Measurements from ENCODE around the gene HOXA1. TPM values are rescaled to one million over a fixed set of nuclear protein-coding genes. Genes with fewer than 3 reads are reported as not detected.

The HOXA1 gene
- total RNA-seq, 1 donor from 2014 or later = 0.55 TPM

DNA sequence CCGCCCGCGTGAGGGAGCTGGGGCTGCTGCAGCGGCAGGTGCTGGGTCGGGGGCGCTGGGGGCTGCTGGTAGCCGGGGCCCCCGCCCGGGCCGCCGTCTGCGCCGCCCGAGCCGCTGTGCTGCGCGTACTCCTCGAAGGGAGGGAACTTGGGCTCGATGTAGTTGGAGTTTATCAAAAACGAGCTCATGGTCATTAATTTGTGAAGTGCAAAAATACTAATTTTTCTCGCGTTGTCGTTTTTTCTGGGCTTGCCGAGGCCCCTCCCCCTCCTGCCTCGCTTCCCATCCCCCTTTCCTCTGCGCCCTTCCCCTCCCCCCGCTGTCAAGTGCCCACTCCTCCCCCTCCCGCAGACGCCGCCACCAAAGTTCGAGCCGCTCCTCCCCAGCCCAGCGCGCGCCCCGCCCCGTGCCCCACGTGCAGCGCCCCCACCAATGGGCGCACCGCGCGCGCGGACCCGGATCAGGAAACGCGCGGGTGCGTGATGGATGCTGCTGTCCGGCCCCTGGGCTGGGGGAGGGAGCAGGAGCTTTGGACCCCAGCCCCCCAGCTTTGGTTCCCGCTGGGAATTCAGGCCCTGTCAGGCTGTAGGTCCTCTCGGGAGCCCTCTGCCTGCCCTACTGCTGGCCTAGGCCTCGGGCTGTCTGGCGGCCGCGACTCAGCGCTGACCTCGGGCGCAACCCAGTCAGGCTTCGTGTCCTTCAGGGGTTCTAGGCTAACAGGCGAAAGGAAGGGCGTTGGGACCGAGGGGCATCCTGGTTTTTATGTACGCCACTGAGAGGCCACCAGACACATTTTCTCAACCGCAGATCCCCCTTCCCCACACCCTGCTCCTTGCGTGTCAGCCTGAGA lies 35.0 kb upstream of the HOXA1 start, which contains the start of gene HOXA4:
HOXA4 (minus strand) TSS at position 218 of the 850 bp plus-strand sequence; CDS start at position 194, 24 bp downstream.
- peaks cover 2% of the 10 kb centered on the region for H3K4me1 Mint-ChIP-seq
- ATAC-seq (ENCODE audit: low read depth) (peak; percentile 96), DNase-seq (peak; percentile 70)
- peak within 1 kb of the TSS; percentile 76 for H3K4me3 Mint-ChIP-seq
- peaks cover 40% of the 10 kb centered on the region for H3K27me3 Mint-ChIP-seq
- intact Hi-C loops (cut with micrococcal nuclease) = loop anchor here (1.0 to 2.0 kb wide), 3 partner anchors 20 to 266 kb away; partner anchors contain the start of gene SKAP2
- no peaks in the 10 kb centered on the region for H3K9me3 Mint-ChIP-seq
- ChIA-PET CTCF (no interaction called here), POLR2A (interaction anchor here (0.7 to 2.2 kb wide), 3 partner anchors 34 to 785 kb away, joined by 4 to 16 read pairs (median 10); partner anchors contain the start of gene SKAP2)
- TF ChIP-seq, protein P1, sequence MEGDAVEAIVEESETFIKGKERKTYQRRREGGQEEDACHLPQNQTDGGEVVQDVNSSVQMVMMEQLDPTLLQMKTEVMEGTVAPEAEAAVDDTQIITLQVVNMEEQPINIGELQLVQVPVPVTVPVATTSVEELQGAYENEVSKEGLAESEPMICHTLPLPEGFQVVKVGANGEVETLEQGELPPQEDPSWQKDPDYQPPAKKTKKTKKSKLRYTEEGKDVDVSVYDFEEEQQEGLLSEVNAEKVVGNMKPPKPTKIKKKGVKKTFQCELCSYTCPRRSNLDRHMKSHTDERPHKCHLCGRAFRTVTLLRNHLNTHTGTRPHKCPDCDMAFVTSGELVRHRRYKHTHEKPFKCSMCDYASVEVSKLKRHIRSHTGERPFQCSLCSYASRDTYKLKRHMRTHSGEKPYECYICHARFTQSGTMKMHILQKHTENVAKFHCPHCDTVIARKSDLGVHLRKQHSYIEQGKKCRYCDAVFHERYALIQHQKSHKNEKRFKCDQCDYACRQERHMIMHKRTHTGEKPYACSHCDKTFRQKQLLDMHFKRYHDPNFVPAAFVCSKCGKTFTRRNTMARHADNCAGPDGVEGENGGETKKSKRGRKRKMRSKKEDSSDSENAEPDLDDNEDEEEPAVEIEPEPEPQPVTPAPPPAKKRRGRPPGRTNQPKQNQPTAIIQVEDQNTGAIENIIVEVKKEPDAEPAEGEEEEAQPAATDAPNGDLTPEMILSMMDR (IDR thresholded peaks at IDR 0.05) = no peak
- H3K27ac Mint-ChIP-seq = no peak within 1 kb of the TSS
- H3K36me3 Mint-ChIP-seq (ENCODE audit: low read depth) = no peaks in the 10 kb centered on the region

DNA sequence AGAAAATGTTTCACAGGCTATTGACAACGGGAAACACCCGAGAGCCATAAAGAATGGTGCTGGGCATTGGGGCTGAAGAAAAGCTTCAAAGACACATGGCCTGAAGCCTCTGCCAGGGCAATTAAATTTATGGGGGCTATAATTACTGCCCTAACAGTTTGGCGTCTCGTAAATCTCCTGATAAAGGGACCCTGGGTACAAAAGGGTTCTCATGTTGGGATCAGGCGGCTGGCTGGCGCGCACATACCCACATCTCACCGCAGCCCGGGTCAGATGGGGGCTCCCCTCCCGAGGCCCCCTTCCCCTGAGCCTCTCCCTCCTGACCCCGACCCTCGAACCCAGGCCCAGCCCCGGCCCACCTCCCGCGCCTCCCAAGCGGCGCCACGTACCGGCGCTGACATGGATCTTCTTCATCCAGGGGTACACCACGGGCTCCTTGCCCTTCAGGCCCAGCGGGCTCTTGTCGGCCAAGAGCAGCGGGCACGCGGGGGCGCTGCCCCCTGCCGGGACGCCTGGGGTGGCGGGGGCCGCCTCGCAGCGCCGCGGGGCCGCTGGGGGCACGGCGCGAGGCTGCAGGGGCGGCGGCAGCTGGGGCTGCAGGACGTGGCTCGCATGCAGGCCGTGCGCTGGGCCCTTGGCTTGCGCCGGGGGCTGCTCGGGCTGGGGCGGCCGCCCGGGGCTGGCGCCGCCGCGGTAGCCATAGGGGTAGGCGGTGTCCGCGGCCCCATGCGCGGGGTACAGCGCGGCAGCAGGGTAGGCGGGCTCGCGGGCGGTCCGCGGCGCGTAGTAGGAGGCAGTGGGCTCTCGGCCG lies 34.1 kb upstream of the HOXA1 start:
- DNase-seq (no peak), ATAC-seq (ENCODE audit: low read depth) (peak; percentile 29)
- Mint-ChIP-seq H3K27me3 (peaks cover 44% of the 10 kb centered on the region), H3K27ac (no peak overlapping the region), H3K4me1 (peaks cover 2% of the 10 kb centered on the region), H3K9me3 (no peaks in the 10 kb centered on the region), H3K36me3 (ENCODE audit: low read depth) (no peaks in the 10 kb centered on the region), H3K4me3 (no peak overlapping the region)
- TF ChIP-seq, protein P1 (IDR thresholded peaks at IDR 0.05) = no peak
- ChIA-PET CTCF (no interaction called here), POLR2A (interaction anchor here (2.0 to 2.2 kb wide), 2 partner anchors 33 to 266 kb away, joined by 10 to 16 read pairs; partner anchors contain the start of gene SKAP2)
- intact Hi-C loops (cut with micrococcal nuclease) = loop anchor here (1.0 to 2.0 kb wide), 3 partner anchors 21 to 266 kb away; partner anchors contain the start of gene SKAP2

DNA sequence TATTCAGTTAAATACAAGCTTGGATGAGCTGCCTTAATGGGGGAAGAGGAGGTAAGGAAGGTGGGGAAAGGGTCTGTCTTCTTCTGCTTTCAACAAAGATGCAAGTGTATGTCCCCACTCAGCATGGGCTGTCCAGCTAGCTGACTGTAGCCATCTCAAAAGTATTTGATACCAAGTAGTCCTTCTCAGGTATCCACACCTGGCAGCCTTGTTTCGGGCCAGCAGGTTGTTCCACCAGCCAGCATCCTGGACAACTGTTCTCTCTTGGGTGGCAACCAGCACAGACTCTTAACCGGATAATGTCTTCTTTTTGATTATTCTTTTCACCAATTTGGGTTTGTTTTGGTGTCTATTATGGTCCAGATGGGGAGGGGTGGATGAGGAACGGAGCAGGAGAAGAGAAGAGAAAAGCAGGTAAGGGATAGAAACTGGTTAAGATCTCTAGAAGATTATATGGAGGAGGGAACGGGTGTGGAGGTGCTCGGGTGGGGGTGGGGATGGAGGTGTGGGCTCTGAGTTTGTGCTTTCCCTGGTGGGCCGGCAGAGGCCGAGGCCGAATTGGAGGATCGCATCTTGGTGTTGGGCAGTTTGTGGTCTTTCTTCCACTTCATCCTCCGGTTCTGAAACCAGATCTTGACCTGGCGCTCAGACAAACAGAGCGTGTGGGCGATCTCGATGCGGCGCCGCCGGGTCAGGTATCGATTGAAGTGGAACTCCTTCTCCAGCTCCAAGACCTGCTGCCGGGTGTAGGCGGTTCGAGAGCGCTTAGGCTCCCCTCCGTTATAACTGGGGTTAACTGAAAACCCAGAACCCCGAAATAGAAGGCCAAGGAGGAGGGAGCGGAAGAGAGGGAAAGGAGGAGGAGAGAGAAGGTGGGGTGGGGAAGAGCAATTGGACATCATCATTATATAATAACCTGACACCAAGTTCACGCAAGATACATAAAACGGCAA lies 33.3 kb upstream of the HOXA1 start:
- TF ChIP-seq, protein P1 (IDR thresholded peaks at IDR 0.05) = no peak
- CTCF ChIA-PET = no interaction called here
- ATAC-seq (ENCODE audit: low read depth) (no peak), DNase-seq (no peak)
- Mint-ChIP-seq H3K36me3 (ENCODE audit: low read depth) (no peaks in the 10 kb centered on the region), H3K4me1 (no peaks in the 10 kb centered on the region), H3K4me3 (peak overlapping the region; percentile 4), H3K9me3 (no peaks in the 10 kb centered on the region), H3K27ac (no peak overlapping the region), H3K27me3 (peaks cover 43% of the 10 kb centered on the region)
- POLR2A ChIA-PET = no interaction called here
- intact Hi-C loops (cut with micrococcal nuclease) = no loop called here

DNA sequence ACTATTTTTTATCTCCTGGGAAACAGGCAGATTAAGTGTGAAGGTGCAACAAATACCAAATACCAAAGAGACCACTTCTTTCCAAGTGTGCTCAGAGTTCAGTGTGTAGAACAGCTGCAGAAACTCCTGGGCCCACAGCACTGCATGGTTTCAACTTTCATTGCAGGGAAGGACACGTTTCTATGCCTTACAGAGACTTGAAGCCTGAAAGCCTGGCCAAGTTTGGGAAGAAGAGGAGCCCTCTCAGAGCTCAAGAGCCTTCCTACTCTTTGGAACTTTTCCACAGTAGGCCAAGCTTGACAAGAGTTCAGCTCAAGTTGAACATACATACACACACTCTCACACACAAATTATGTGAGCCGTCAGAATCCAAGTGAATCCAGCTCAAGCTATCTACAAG lies 32.2 kb upstream of the HOXA1 start:
- peaks cover 36% of the 10 kb centered on the region for H3K27me3 Mint-ChIP-seq
- intact Hi-C loops (cut with micrococcal nuclease) = no loop called here
- CTCF ChIA-PET = no interaction called here
- DNase-seq (no peak), ATAC-seq (ENCODE audit: low read depth) (no peak)
- no peak overlapping the region for H3K27ac Mint-ChIP-seq
- no peaks in the 10 kb centered on the region for H3K4me1 Mint-ChIP-seq
- H3K4me3 Mint-ChIP-seq = no peak overlapping the region
- no peaks in the 10 kb centered on the region for H3K9me3 Mint-ChIP-seq
- POLR2A ChIA-PET = no interaction called here
- H3K36me3 Mint-ChIP-seq (ENCODE audit: low read depth) = no peaks in the 10 kb centered on the region
- TF ChIP-seq, protein P1 (IDR thresholded peaks at IDR 0.05) = no peak

All from activated B cell treated with CpG ODN at 0.5 μM for 24 hours (primary cell).